Astrocyte of the hippocampus (primary cell): ENCODE results near the gene CFAP119.

ENCODE experiments used
- DNase-seq: peaks from one replicate; pipeline ENCODE4 v3.0.0; 2011; ENCODE audit warnings: low read depth, low spot score

The CFAP119 gene

GRCh38 chr16:30710971-30711370, 50.9 kb downstream of the CFAP119 start:
- no peak for DNase-seq
